Type B pancreatic cell (in vitro differentiated cells): Measurements from ENCODE around the gene MTF1. TPM values are rescaled to one million over a fixed set of nuclear protein-coding genes. Genes with fewer than 3 reads are reported as not detected.
"Not testable (repeated sequence)": the region's sequence is repeated elsewhere in the genome, so short reads cannot be mapped to it uniquely, and the experiment has no call there.

ENCODE experiments used
- DNase-seq: peaks from one replicate; pipeline ENCODE4 v3.0.0; 2021; ENCODE audit warnings: mixed read lengths; ENCODE audit not compliant: unreplicated experiment; ENCODE audit errors: extremely low spot score
- H3K27ac Mint-ChIP-seq: 2 replicates; pipeline ENCODE4 v1.8.0; 2021; ENCODE audit warnings: mild to moderate bottlenecking, mixed read lengths
- H3K27me3 Mint-ChIP-seq: 2 replicates; pipeline ENCODE4 v1.8.0; 2021; ENCODE audit warnings: mixed read lengths
- H3K36me3 Mint-ChIP-seq: 2 replicates; pipeline ENCODE4 v1.8.0; 2021; ENCODE audit warnings: mixed read lengths
- H3K4me1 Mint-ChIP-seq: one replicate; pipeline ENCODE4 v1.8.0; 2021; ENCODE audit warnings: mixed read lengths; ENCODE audit not compliant: unreplicated experiment
- H3K4me3 Mint-ChIP-seq: 2 replicates; pipeline ENCODE4 v1.8.0; 2021; ENCODE audit warnings: mild to moderate bottlenecking, mixed read lengths
- H3K9me3 Mint-ChIP-seq: 2 replicates; pipeline ENCODE4 v1.8.0; 2021; ENCODE audit warnings: mixed read lengths
- CTCF ChIP-seq: fragments of 200-600 bp; sonication (generic); conservative IDR thresholded peaks from 2 replicates; pipeline ENCODE4 v1.5.0; 2021; ENCODE audit warnings: antibody characterized with exemption, mild to moderate bottlenecking
- total RNA-seq: library from RNA; stranded (reverse); gene quantifications from 2 replicates; pipeline ENCODE4 v1.2.1, GENCODE V29; 2021; ENCODE audit warnings: low replicate concordance

Gene MTF1
- total RNA-seq, 1 donor from 2014 or later, result 20.5 TPM

DNA sequence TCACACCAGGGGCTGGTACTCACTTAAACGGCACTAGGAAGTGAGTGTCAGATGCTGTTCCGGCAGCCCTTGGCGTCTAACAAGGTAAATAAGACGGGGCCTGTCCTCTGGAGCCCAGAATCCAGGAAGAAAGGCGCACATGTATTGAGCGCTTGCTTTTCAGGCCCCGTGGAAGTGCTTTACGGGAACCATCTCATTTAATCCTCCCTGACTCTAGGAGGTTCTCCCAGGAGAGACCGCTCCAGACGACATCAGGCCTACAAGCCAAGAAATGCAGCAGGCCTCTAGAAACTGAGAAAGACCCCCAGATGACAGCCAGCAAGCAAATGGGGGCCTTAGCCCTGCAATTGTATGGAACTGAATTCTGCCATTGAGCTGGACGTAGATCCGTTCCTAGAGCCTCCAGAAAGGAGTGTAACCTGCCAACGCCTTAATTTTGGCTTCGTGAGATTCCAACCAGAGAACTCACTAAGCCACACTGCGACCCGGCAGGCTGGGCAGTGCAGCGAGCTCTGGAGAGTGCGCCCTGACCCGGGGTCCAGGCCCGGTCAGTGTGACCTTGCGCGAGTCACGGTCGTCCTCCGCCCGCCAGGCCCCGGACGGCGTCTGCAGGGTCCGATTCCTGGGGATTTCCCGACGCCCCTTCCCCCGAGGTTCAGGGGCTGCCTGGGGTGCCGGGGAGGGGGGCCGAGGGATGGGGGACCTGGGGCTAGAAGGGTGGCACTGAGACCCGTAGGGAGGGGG, 66.3 kb downstream of the MTF1 start:
- Mint-ChIP-seq H3K9me3 (no peaks in the 10 kb centered on the region), H3K36me3 (peaks cover 2% of the 10 kb centered on the region), H3K4me1 (no peaks in the 10 kb centered on the region), H3K27ac (no peak overlapping the region), H3K4me3 (peak overlapping the region; percentile 68), H3K27me3 (peaks cover 60% of the 10 kb centered on the region)
- DNase-seq, result no peak
- no peak for TF ChIP-seq CTCF

DNA sequence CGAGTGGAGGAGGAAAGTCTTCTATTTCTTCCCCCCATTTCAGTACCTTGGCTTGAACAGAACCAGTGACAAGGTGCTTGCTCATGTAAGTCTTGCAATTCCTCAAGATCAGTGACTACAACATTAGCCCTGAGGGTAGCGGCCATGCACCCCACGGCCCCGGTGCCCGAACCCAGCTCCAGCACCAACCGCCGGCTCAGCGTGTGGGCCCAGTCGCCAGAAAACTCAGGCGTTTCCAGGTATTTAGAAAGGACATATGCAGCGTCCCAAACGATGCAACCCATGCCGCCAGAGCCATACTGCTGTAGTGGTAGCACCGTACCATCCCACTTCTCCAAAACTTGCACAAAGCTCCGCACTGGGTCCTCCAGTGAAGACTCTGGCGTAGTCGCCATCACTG, 76.9 kb downstream of the MTF1 start:
- no peaks in the 10 kb centered on the region for H3K4me1 Mint-ChIP-seq
- no peaks in the 10 kb centered on the region for H3K9me3 Mint-ChIP-seq
- no peak overlapping the region for H3K4me3 Mint-ChIP-seq
- H3K27me3 Mint-ChIP-seq, result peaks cover 65% of the 10 kb centered on the region
- no peak for DNase-seq
- no peaks in the 10 kb centered on the region for H3K36me3 Mint-ChIP-seq
- no peak overlapping the region for H3K27ac Mint-ChIP-seq
- TF ChIP-seq CTCF, result no peak

GRCh38 chr1:37778654-37779053, 80.7 kb downstream of the MTF1 start:
- no peaks in the 10 kb centered on the region for H3K4me1 Mint-ChIP-seq
- peaks cover 49% of the 10 kb centered on the region for H3K27me3 Mint-ChIP-seq
- no peaks in the 10 kb centered on the region for H3K36me3 Mint-ChIP-seq
- no peak for DNase-seq
- TF ChIP-seq CTCF, result no peak
- H3K4me3 Mint-ChIP-seq, result no peak overlapping the region
- H3K27ac Mint-ChIP-seq, result no peak overlapping the region
- no peaks in the 10 kb centered on the region for H3K9me3 Mint-ChIP-seq

GRCh38 chr1:37776946-37777516, 82.4 kb downstream of the MTF1 start:
- no peak for DNase-seq
- Mint-ChIP-seq H3K36me3 (no peaks in the 10 kb centered on the region), H3K27ac (no peak overlapping the region), H3K9me3 (no peaks in the 10 kb centered on the region), H3K4me3 (no peak overlapping the region), H3K4me1 (no peaks in the 10 kb centered on the region), H3K27me3 (peaks cover 48% of the 10 kb centered on the region)
- TF ChIP-seq CTCF, result no peak

GRCh38 chr1:37771440-37771839, 88.0 kb downstream of the MTF1 start:
- H3K27me3 Mint-ChIP-seq, result peaks cover 51% of the 10 kb centered on the region
- not testable (repeated sequence) for H3K4me1 Mint-ChIP-seq, H3K9me3 Mint-ChIP-seq, H3K36me3 Mint-ChIP-seq, H3K4me3 Mint-ChIP-seq, H3K27ac Mint-ChIP-seq, DNase-seq

- Mint-ChIP-seq H3K9me3 (no peaks in the 10 kb centered on the region), H3K36me3 (no peaks in the 10 kb centered on the region), H3K4me3 (no peak overlapping the region), H3K27me3 (peaks cover 85% of the 10 kb centered on the region), H3K27ac (no peak overlapping the region), H3K4me1 (no peaks in the 10 kb centered on the region)
- no peak for DNase-seq
- no peak for TF ChIP-seq CTCF
Observed at GRCh38 chr1:37767488-37767887, 91.9 kb downstream of the MTF1 start.
